Lung microvascular endothelial cell (primary cell): Measurements from ENCODE around the gene DUSP22. TPM values are rescaled to one million over a fixed set of nuclear protein-coding genes. Genes with fewer than 3 reads are reported as not detected.
"Not testable (repeated sequence)": the region's sequence is repeated elsewhere in the genome, so short reads cannot be mapped to it uniquely, and the experiment has no call there.

ENCODE experiments used
- DNase-seq, 2 donors: peaks; one replicate each; pipeline versions ENCODE4 v3.0.0 to v3.0.0-alpha.2; 2010; ENCODE audit warnings: low read depth in 2 of 2
- total RNA-seq: library from RNA; depleted of rRNA; stranded (reverse); fragments of >200 nt; gene quantifications from 2 replicates; pipeline ENCODE4 v1.2.1, GENCODE V29; 2014

DUSP22 gene
- total RNA-seq, 1 donor from 2014 or later, result 28.2 TPM

- DNase-seq, result no peak
These were observed 12.8 kb upstream of the DUSP22 start for GRCh38 chr6:279341-280029.

- no peak for DNase-seq
These were observed 11.4 kb upstream of the DUSP22 start for GRCh38 chr6:280775-281468.

DNA sequence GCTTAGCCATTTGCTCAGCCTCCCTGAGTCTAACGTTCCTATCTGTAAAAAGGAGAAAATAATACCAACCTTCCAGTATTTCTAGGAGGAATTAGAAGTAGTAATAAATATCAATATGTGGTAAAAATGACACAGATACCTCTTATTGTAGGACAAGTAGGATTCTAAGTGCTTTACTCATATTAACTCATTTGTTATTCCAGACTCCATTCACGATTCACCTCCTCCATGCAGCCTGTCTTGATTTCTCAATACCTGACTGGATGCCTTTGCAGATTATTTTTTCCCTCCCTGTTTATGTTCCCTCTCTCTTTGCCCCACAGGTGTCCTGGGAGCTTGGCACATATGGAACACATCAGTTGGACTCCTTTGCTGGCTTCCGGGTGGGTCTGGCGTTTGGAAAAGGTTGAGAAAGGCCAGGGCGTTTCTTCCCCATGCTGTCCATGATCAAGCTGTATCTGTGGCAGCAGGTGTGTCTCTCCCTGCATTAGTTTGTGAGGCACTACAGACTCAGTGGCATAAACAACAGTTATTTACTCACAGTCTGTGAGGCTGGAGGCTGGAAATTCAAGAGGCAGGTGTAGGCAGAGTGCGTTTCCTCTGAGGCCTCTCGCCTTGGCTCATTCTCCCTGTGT is 10.7 kb upstream of the DUSP22 start:
- DNase-seq, result no peak

DNA sequence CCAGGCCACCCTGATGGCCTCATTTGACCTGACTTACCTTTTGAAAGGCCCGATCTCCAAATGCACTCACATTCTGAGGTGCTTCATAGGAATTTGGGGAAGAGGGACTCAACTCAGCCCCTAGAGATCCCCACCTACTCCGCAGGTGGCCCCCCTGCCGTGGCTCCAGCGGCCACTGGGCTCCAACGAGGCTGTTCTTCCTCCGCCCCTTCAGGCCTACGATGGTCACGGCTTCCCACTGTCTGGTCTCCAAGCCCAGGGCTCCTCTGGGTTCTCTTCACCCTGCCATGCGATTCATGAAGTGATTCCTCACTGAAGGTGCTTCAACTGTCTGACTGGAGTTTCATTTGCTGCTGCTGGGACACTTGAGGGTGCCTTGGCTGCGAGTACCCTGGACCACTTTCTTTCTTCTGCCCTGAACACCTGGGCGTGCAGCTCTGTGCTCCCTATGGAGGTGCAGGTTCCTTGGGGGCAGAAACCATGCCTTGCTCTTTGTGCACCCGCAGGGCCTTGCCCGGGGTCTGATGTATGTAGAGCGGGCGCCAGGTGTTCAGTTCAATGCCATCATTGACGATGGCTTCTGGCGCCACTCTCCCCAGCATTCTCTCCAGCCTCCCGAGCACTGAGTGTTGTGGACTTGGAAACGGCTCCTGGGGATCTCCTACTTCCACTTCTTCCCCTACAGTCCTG is 10.0 kb upstream of the DUSP22 start:
- no peak for DNase-seq

DNA sequence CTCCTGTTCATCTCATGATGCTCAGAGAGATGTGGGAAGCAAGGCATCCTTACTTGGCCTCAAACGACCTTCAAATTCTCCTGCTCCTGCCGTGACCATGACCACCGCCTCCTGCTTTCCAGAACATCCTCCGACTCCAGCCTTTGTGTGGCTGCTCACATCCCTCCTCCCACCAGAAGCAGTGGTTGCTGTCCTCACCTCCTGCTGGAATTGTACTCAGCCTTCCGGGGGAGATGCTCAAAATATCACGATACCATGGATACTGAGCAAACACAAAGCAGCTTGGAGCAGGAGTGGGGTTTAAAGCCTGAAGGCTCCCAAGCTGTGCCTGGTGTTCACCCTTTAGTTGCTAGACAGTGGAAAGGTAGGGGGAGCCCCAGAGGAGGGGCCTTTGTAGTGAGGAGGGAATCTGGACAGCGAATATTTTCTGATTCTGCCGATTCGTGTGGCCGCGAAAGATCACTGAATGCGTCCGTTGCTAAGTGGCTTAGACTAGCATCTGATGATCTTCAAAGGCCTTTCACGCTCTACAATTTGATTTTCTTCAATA is 9.3 kb upstream of the DUSP22 start:
- DNase-seq, result no peak

GRCh38 chr6:284486-284885 is 7.8 kb upstream of the DUSP22 start:
- DNase-seq, result no peak

DNA sequence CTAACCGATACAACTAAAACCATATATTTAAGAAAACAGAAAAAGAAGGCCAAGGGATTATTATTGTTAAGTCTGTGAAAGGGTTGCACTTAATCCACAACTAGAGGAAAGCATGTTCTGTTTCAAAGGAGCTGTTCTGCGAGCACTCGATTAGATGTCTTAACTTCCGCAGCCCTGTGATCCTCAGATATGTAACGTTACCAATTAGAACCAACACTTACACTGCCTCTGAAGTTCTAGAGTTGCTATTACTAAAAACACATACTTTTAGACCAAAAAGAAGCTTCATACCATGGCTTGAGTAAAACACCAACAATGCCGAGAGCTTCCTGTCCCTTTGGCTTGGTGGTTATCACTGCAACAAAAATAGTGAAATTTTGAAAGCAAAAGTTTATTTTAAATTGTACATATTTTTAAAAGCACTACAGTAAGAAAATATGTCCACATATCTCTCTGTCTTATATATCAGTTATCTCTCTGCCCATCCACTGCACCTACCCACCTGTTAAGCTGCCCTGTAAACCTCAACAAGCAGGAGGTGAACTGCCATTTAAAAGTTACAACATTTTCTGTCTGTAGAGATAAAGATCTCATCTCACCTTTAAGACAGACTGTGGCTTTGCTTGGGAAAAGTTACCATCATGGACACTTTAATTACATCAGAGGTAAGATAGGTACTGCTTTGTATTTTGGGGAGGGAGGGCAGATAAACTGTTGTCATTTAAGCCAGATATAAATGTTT is 7.1 kb upstream of the DUSP22 start:
- DNase-seq, result no peak

DNA sequence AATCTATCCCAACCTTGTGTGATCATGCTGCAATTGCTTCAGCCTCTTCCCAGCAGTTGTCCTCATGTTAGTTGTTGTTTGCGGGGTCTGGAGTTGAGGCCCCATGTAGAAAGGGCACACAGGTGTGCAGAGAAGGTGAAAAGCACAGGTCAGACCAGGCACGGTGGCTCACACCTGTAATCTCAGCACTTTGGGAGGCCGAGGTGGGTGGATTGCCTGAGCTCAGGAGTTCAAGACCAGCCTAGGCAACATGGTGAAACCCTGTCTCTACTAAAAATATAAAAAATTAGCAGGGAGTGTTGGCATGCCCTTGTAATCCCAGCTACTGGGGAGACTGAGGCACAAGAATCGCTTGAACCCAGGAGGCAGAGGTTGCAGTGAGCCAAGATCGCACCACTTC is 6.4 kb upstream of the DUSP22 start:
- not testable (repeated sequence) for DNase-seq

DNA sequence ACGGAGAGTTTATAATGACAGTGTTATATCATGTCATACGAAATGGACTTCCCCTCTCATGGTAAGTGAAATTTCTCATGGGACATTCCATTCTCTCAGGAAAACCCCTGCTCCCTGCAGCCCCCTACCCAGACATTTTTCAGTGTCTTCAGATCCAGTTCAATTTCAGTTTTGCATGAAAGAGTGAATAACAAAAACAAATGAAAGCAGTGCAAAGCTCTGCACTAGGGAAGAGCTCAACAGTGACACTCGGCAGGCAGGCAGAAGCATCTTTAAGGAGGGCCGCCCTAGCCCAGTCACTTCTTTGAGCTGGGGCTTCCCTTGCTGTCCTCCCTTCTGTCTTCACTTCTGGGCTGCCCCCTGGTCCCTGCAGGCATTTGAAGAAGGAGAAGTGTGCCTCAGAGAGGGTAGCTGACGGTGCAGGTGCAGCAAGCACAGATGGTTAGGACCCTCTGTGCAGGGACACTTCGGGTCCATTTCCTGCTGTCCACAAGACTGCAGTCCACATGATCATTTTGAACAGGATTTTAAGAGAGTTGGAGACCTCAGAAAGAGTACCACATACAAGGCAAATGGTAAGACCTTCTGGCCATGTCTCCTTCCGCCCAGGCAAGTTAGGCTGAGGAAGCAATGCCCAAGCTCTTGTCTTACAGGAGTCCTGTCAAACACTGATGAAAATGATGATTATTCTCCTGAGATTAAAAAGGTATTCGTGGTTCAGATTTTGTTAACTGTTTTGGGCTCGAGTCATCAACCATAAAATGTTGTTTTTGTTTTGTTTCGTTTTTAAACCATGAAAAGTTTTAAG is 5.4 kb upstream of the DUSP22 start:
- no peak for DNase-seq

DNA sequence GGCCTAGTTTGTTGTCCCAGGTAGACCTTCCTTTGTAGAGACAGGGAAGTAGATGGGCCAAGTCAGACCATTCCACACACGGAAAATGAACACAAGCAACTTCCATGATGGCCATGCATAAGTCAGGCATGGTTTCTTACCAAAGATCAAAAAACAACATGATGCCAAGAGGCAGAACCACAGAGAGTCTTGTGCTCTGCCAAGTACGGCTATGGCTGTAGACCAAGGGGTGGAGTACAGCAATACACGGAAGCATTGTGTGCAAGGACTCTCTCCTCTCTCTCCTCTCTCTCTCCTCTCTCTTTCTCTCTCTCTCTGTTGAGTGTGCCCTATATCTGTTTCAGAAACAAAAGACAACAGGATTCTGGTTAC is 4.8 kb upstream of the DUSP22 start:
- DNase-seq, result no peak

- DNase-seq, result no peak
These were observed 3.4 kb upstream of the DUSP22 start for GRCh38 chr6:288866-289265.

- no peak for DNase-seq
These were observed 2.0 kb upstream of the DUSP22 start for GRCh38 chr6:290111-290922.

DNA sequence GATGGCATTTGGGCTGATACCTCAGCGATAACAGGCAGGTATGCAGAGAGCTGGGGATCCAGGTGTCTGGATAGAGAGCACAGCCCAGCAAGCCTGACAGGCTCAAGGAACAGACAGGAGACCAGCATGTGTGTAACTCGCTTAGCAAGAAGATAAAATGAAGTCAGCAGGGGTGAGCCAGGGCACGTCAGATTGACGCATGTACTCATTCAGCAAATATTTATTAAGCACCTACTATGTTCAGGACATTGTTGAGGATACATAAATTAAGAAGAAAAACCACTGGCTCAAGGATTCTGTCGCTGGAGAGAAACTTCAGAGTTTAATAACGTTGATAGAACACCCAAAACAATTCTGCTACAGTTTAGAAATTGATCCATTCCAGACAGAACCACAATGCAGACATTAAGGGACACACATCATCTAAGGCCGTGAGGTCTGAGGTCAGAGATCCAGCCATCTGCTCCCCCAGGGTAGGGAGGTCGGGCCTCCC is 1.0 kb upstream of the DUSP22 start:
- DNase-seq, result no peak

DNA sequence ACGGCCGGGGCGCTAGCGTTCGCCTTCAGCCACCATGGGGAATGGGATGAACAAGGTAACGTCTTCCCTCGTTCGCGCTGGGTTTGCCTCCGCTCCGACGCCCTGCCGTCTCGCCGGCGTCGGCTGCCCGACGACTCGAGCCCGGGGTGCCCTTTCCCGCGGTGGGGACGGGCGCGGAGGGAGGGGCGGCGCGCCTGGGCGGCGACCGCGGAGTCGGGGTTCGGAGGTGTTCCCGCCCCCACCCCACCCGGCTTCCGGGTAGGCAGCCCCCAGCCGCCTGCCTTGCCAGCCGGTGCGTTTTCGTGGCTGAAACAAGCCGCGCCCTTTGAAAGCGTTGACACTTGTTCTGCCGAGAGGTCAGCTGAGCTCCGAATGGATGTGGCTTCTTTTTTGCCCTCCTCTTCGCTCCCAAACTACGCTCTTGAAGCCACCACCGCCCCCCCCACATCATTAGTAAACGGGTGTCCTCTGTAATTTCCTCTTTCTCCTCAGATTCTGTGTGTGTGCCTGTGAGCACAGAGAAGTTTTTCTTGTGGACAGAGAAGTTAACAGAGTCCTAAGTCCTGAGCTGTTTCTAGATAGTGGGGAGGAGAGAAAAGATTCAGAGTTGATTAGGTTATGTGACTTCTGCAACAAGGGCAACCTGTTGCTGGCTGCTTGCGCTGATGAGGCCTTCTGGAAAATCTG is 362 bp downstream of the DUSP22 start:
- peak; percentile 50 to 57 for DNase-seq

- DNase-seq, result peak; percentile 43 to 56
These were observed 1.2 kb downstream of the DUSP22 start for GRCh38 chr6:293193-294174.

DNA sequence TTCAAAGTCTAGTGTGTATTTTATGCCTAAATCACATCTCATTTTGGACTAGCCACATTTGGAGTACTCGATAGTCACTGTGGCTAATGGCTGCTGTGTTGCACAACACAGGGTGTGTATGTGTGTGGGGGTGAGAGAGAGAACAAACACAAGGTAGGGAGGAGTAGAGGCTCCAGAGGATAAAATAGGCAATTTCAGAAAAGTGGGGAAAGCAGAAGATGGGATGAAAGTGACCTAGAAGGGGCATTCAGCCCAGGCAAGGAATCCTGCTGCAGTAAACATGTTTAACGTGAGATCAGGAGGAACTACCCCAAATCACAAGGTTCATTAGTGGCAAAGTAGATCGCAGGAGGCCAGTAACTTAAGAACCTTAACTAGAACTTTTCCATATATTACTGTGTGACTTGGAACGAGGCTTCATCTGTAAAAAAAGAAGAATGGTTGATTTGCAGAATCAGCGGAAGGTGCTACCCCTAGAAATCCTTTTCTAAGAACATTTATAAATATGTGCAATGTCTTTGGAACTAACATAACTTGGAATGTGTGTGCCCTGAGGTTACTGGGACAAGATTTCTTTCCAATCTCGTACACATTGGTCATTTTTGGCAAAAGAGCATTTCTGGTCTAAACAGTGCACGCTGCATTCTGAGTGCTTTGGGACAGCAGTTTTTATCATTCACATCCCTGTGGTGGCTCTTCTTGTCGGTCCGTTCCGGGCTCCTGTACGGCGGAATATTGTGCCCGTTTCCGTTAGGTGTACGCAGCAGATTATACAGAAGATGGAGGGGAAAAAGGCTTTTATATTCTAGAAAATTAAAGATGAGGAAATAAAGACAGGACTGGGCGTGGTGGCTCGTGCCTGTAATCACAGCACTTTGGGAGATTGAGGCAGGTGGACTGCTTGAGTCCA is 2.6 kb downstream of the DUSP22 start:
- DNase-seq, result no peak
